OCI-LY7 (cell line): Measurements from ENCODE around the gene INPP5A.
"Not testable (repeated sequence)": the region's sequence is repeated elsewhere in the genome, so short reads cannot be mapped to it uniquely, and the experiment has no call there.

Source experiments
- CTCF ChIP-seq: fragments of 200-600 bp; sonication (generic); conservative IDR thresholded peaks from 2 replicates; pipeline ENCODE4 v1.5.1; 2014; ENCODE audit warnings: mild to moderate bottlenecking, antibody characterized with exemption, low read length, moderate library complexity, mixed read lengths
- EZH2phosphoT487 ChIP-seq: fragments of 200-600 bp; sonication (generic); IDR thresholded peaks from 2 replicates; pipeline ENCODE4 v1.6.1; 2018; ENCODE audit warnings: low read depth, borderline replicate concordance, mild to moderate bottlenecking, mixed run types, antibody characterized with exemption, low read length, moderate library complexity, mixed read lengths

DNA sequence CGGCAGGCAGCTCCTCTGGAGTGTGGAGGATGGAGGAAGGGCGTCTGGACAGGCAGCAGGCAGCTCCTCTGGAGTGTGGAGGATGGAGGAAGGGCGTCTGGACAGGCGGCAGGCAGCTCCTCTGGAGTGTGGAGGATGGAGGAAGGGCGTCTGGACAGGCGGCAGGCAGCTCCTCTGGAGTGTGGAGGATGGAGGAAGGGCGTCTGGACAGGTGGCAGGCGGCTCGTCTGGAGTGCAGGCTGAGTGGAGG is 167.2 kb downstream of the INPP5A start:
- TF ChIP-seq CTCF, EZH2phosphoT487: not testable (repeated sequence)
